ENCODE data around the gene CLIC4.

- TF ChIP-seq CSDC2 (CRISPR knock-in tag; IDR thresholded peaks at IDR 0.05) (no peak), GLIS3 (CRISPR knock-in tag; IDR thresholded peaks at IDR 0.05) (no peak), ZNF8 (CRISPR knock-in tag; IDR thresholded peaks at IDR 0.05) (no peak), ZFP3 (CRISPR knock-in tag; IDR thresholded peaks at IDR 0.05) (no peak), PATZ1 (CRISPR knock-in tag; IDR thresholded peaks at IDR 0.05; ENCODE audit: borderline replicate concordance) (no peak), RARB (CRISPR knock-in tag; IDR thresholded peaks at IDR 0.05) (no peak), CSRNP3 (CRISPR knock-in tag; IDR thresholded peaks at IDR 0.05) (no peak), TOX (CRISPR knock-in tag; IDR thresholded peaks at IDR 0.05; ENCODE audit: borderline replicate concordance) (no peak), ZFP30 (CRISPR knock-in tag; IDR thresholded peaks at IDR 0.05) (no peak), CREB5 (CRISPR knock-in tag; IDR thresholded peaks at IDR 0.05; ENCODE audit: low read depth) (no peak)
Observed at GRCh38 chr1:24725209-24725651, 20.0 kb upstream of the CLIC4 start.
